Measurements from ENCODE around the gene UBE4B. TPM values are rescaled to one million over a fixed set of nuclear protein-coding genes. Genes with fewer than 3 reads are reported as not detected.

The UBE4B gene
- total and polyA plus RNA-seq, 8 donors: 13.0 to 45.3 (median 31.1) TPM

- WGBS, 2 donors: 97 to 99% methylated on average over 10 of the region's 10 CpGs
- peaks cover 0 to 20% (median 0%) of the 10 kb centered on the region in 3 donors for H3K36me3 ChIP-seq
These were observed 140.8 kb downstream of the UBE4B start for GRCh38 chr1:10173582-10173981.

GRCh38 chr1:10177876-10178275 is 145.1 kb downstream of the UBE4B start:
- intact Hi-C loops (cut with DNase I): no loop called here
- no peak for ATAC-seq
- no peak for DNase-seq
- Histone ChIP-seq H3K27me3 (no peaks in the 10 kb centered on the region), H3K36me3 (peaks cover 0 to 32% (median 9%) of the 10 kb centered on the region in 3 donors), H3K4me1 (no peaks in the 10 kb centered on the region), H3K27ac (no peak overlapping the region), H3K4me3 (no peak overlapping the region), H3K9me3 (no peaks in the 10 kb centered on the region)
- FAIRE-seq: no peak
- WGBS, 2 donors: 69 to 71% methylated on average over 5 of the region's 5 CpGs
- no peak for TF ChIP-seq CTCF (IDR thresholded peaks at IDR 0.05)

More at GRCh38 chr1:10173582-10173981, 140.8 kb downstream of the UBE4B start:
- DNase-seq: no peak
- FAIRE-seq: no peak
- Histone ChIP-seq H3K4me3 (no peak overlapping the region), H3K9me3 (no peaks in the 10 kb centered on the region), H3K4me1 (peaks cover 0 to 8% (median 7%) of the 10 kb centered on the region in 3 donors), H3K27me3 (no peaks in the 10 kb centered on the region), H3K27ac (no peak overlapping the region)
- intact Hi-C loops (cut with DNase I): no loop called here
- TF ChIP-seq CTCF (IDR thresholded peaks at IDR 0.05): no peak
- no peak for ATAC-seq

GRCh38 chr1:10178597-10179405 is 146.0 kb downstream of the UBE4B start:
- no peak overlapping the region for H3K27ac ChIP-seq
- intact Hi-C loops (cut with DNase I): no loop called here
- no peaks in the 10 kb centered on the region for H3K27me3 ChIP-seq
- no peak for TF ChIP-seq CTCF (IDR thresholded peaks at IDR 0.05)
- H3K9me3 ChIP-seq: no peaks in the 10 kb centered on the region
- DNase-seq (no peak), FAIRE-seq (no peak), ATAC-seq (no peak)
- H3K36me3 ChIP-seq: peaks cover 0 to 31% (median 9%) of the 10 kb centered on the region in 3 donors
- no peaks in the 10 kb centered on the region for H3K4me1 ChIP-seq
- 89 to 91% methylated on average over 22 of the region's 22 CpGs for WGBS, 2 donors
- no peak overlapping the region for H3K4me3 ChIP-seq

GRCh38 chr1:10179406-10180091 is 146.8 kb downstream of the UBE4B start:
- TF ChIP-seq CTCF (IDR thresholded peaks at IDR 0.05): no peak
- Histone ChIP-seq H3K36me3 (peaks cover 0 to 31% (median 9%) of the 10 kb centered on the region in 3 donors), H3K27ac (no peak overlapping the region), H3K4me1 (no peaks in the 10 kb centered on the region), H3K27me3 (no peaks in the 10 kb centered on the region), H3K9me3 (no peaks in the 10 kb centered on the region), H3K4me3 (no peak overlapping the region)
- WGBS, 2 donors: 91 to 93% methylated on average over 23 of the region's 23 CpGs
- intact Hi-C loops (cut with DNase I): no loop called here
- ATAC-seq (no peak), FAIRE-seq (no peak), DNase-seq (no peak)
